IMR-90 (cell line): ENCODE measurements around the gene KRT36. TPM values are rescaled to one million over a fixed set of nuclear protein-coding genes. Genes with fewer than 3 reads are reported as not detected.
A peak's percentile ranks its signal among the peaks of the same experiment; 100 is the strongest.

Source experiments
- ATAC-seq: fragments of 200-7000 bp; cut with Tn5 transposase; 2 replicates; pipeline ENCODE4 v1.9.1; 2020; ENCODE audit warnings: low read depth, mild to moderate bottlenecking, moderate library complexity
- BruUV-seq: library from RNA; stranded (reverse); fragments of 400-500 nt; replicated peaks from 2 replicates; lab custom pipeline; 2021; lab: Mats Ljungman, UMichigan
- CTCF ChIA-PET: fragments of 300-600 bp; formaldehyde crosslinking; extraction: SDS; loops from one replicate; lab custom pipeline; 2021; ENCODE audit warnings: antibody characterized with exemption; lab: Yijun Ruan, JAX
- POLR2A ChIA-PET: fragments of 300-600 bp; sonication (Branson Sonifier 250); formaldehyde crosslinking; loops from one replicate; lab custom pipeline; 2022; ENCODE audit warnings: antibody characterized with exemption; ENCODE audit not compliant: unreplicated experiment; lab: Charles Lee
- DNase-seq: peaks from one replicate; pipeline ENCODE4 v3.0.0; 2013
- H2AFZ ChIP-seq: replicated peaks from 2 replicates; pipeline ENCODE3; 2013; ENCODE audit warnings: low read length, mild to moderate bottlenecking; ENCODE audit not compliant: poor library complexity
- H2AK5ac ChIP-seq: 2 replicates; pipeline ENCODE4 v1.6.1; 2013; ENCODE audit warnings: low read depth, low read length, inconsistent platforms
- H2AK9ac ChIP-seq: replicated peaks from 2 replicates; pipeline ENCODE3; 2013; ENCODE audit warnings: mild to moderate bottlenecking, low read depth, low read length, moderate library complexity; ENCODE audit not compliant: poor library complexity
- H2BK120ac ChIP-seq: 2 replicates; pipeline ENCODE4 v1.6.1; 2013; ENCODE audit warnings: low read depth, low read length, inconsistent platforms
- H2BK15ac ChIP-seq: 3 replicates; pipeline ENCODE4 v1.6.1; 2013; ENCODE audit warnings: low read depth, low read length, inconsistent platforms
- H2BK20ac ChIP-seq: 2 replicates; pipeline ENCODE4 v1.6.1; 2013; ENCODE audit warnings: low read depth, mild to moderate bottlenecking, inconsistent platforms, low read length, moderate library complexity
- H2BK5ac ChIP-seq: 2 replicates; pipeline ENCODE4 v1.6.1; 2013; ENCODE audit warnings: mild to moderate bottlenecking, low read depth, low read length, inconsistent platforms; ENCODE audit not compliant: poor library complexity, severe bottlenecking
- H3K14ac ChIP-seq: replicated peaks from 2 replicates; pipeline ENCODE4 v1.6.1; 2013; ENCODE audit warnings: low read depth, low read length, inconsistent platforms
- H3K18ac ChIP-seq: 2 replicates; pipeline ENCODE4 v1.6.1; 2013; ENCODE audit warnings: low read depth, low read length, control low read depth
- H3K23ac ChIP-seq: 2 replicates; pipeline ENCODE4 v1.6.1; 2013; ENCODE audit warnings: low read depth, low read length, inconsistent platforms
- H3K27ac ChIP-seq: 2 replicates; pipeline ENCODE4 v1.5.1; 2013; ENCODE audit warnings: mild to moderate bottlenecking, control low read depth, low read length; ENCODE audit not compliant: insufficient read depth
- H3K27me3 ChIP-seq: 2 replicates; pipeline ENCODE4 v1.6.1; 2013; ENCODE audit warnings: low read length; ENCODE audit not compliant: control insufficient read depth, insufficient read depth
- H3K36me3 ChIP-seq: 2 replicates; pipeline ENCODE4 v1.6.1; 2013; ENCODE audit warnings: low read length, mixed read lengths; ENCODE audit not compliant: control insufficient read depth, insufficient read depth
- H3K4ac ChIP-seq: 2 replicates; pipeline ENCODE4 v1.6.1; 2013; ENCODE audit warnings: low read depth, low read length, inconsistent platforms
- H3K4me1 ChIP-seq: 2 replicates; pipeline ENCODE4 v1.6.1; 2013; ENCODE audit warnings: low read length, mixed read lengths; ENCODE audit not compliant: control insufficient read depth, insufficient read depth
- H3K4me2 ChIP-seq: 2 replicates; pipeline ENCODE4 v1.6.1; 2013; ENCODE audit warnings: low read depth, mild to moderate bottlenecking, control low read depth, low read length, moderate library complexity
- H3K4me3 ChIP-seq: 2 replicates; pipeline ENCODE4 v1.5.1; 2013; ENCODE audit warnings: low read depth, mild to moderate bottlenecking, control low read depth, low read length, moderate library complexity; ENCODE audit not compliant: insufficient read depth
- H3K56ac ChIP-seq: 2 replicates; pipeline ENCODE4 v1.6.1; 2013; ENCODE audit warnings: low read length, inconsistent platforms; ENCODE audit not compliant: insufficient read depth; ENCODE audit errors: extremely low read depth
- H3K79me1 ChIP-seq, 2 experiments: 2 replicates each; pipeline ENCODE4 v1.6.1; 2013; ENCODE audit warnings: low read length in 2 of 2, inconsistent platforms in 1 of 2, low read depth in 1 of 2
- H3K9ac ChIP-seq: 2 replicates; pipeline ENCODE4 v1.6.1; 2013; ENCODE audit warnings: low read depth, low read length, control low read depth
- H3K9me1 ChIP-seq: 2 replicates; pipeline ENCODE4 v1.6.1; 2013; ENCODE audit warnings: low read length, inconsistent platforms; ENCODE audit not compliant: insufficient read depth
- H3K9me3 ChIP-seq: 2 replicates; pipeline ENCODE4 v1.6.1; 2013; ENCODE audit warnings: low read length; ENCODE audit not compliant: control insufficient read depth, insufficient read depth
- H4K20me1 ChIP-seq: 2 replicates; pipeline ENCODE4 v1.6.1; 2013; ENCODE audit warnings: low read length, inconsistent platforms; ENCODE audit not compliant: insufficient read depth
- H4K5ac ChIP-seq: 2 replicates; pipeline ENCODE4 v1.6.1; 2013; ENCODE audit warnings: mild to moderate bottlenecking, low read depth, low read length, control low read depth
- H4K8ac ChIP-seq, 2 experiments: 2 replicates each; pipeline ENCODE4 v1.6.1; 2013; ENCODE audit warnings: low read depth in 2 of 2, low read length in 2 of 2, control low read depth in 1 of 2, inconsistent platforms in 1 of 2
- H4K91ac ChIP-seq: 2 replicates; pipeline ENCODE4 v1.6.1; 2013; ENCODE audit warnings: low read depth, low read length, inconsistent platforms; ENCODE audit not compliant: insufficient read depth
- BHLHE40 ChIP-seq: fragments of 150-350 bp; IDR thresholded peaks from 2 replicates; pipeline ENCODE4 v1.6.1; 2016; ENCODE audit warnings: mild to moderate bottlenecking, low read depth, low read length
- CEBPB ChIP-seq: IDR thresholded peaks from 2 replicates; pipeline ENCODE4 v1.6.1; 2012; ENCODE audit warnings: low read depth, low read length, improper control_type of control experiment
- CHD1 ChIP-seq: IDR thresholded peaks from 2 replicates; pipeline ENCODE4 v1.6.1; 2012; ENCODE audit warnings: low read depth, low read length, improper control_type of control experiment
- FOS ChIP-seq: fragments of 150-350 bp; IDR thresholded peaks from 2 replicates; pipeline ENCODE4 v1.6.1; 2016; ENCODE audit warnings: low read depth, low read length
- MAFK ChIP-seq: IDR thresholded peaks from 2 replicates; pipeline ENCODE4 v1.6.1; 2012; ENCODE audit warnings: low read depth, low read length, improper control_type of control experiment
- MAZ ChIP-seq: IDR thresholded peaks from 2 replicates; pipeline ENCODE4 v1.6.1; 2012; ENCODE audit warnings: low read depth, mild to moderate bottlenecking, low read length, improper control_type of control experiment, moderate library complexity, borderline replicate concordance
- MXI1 ChIP-seq: IDR thresholded peaks from 2 replicates; pipeline ENCODE4 v1.6.1; 2012; ENCODE audit warnings: low read depth, mild to moderate bottlenecking, low read length, moderate library complexity, borderline replicate concordance
- NFE2L2 ChIP-seq: fragments of 150-350 bp; IDR thresholded peaks from 2 replicates; pipeline ENCODE4 v1.6.1; 2016; ENCODE audit warnings: low read depth, mild to moderate bottlenecking, low read length
- POLR2A ChIP-seq: IDR thresholded peaks from 2 replicates; pipeline ENCODE4 v1.6.1; 2012; ENCODE audit warnings: mild to moderate bottlenecking, low read depth, low read length
- RAD21 ChIP-seq: IDR thresholded peaks from 2 replicates; pipeline ENCODE4 v1.6.1; 2012; ENCODE audit warnings: low read length, improper control_type of control experiment
- RFX5 ChIP-seq: IDR thresholded peaks from 2 replicates; pipeline ENCODE4 v1.8.0; 2012; ENCODE audit warnings: low read depth, mild to moderate bottlenecking, low read length, moderate library complexity
- SMC3 ChIP-seq: fragments of 150-350 bp; IDR thresholded peaks from 2 replicates; pipeline ENCODE4 v1.6.1; 2016; ENCODE audit warnings: low read depth, mild to moderate bottlenecking, antibody characterized with exemption, low read length, moderate library complexity
- WGBS, 2 experiments: methylation state at CpG; one replicate each; pipeline versions ENCODE4 v1.1.5 to v1.1.7; 2013; ENCODE audit warnings: missing lambda C conversion rate in 2 of 2; ENCODE audit not compliant: insufficient read length in 1 of 2; ENCODE audit errors: extremely low coverage in 2 of 2; 5-methylcytosine and 5-hydroxymethylcytosine counted together
- dilution Hi-C: fragments of 300-500 bp; cut with HindIII; formaldehyde crosslinking; loops from one replicate; pipeline ENCODE4 v1.14.3; 2018; ENCODE audit warnings: low sequenced_read_pairs; ENCODE audit not compliant: unreplicated experiment
- in situ Hi-C: fragments of 300-500 bp; cut with MboI; formaldehyde crosslinking; loops from 3 replicates; pipeline ENCODE4 v1.14.3; 2019; ENCODE audit warnings: low sequenced_read_pairs, inconsistent platforms, mixed read lengths
- intact Hi-C: fragments of 100-400 bp; cut with micrococcal nuclease; formaldehyde crosslinking; loops from 2 replicates; pipeline ENCODE4 v1.10.0; 2022
- polyA plus RNA-seq, 3 experiments: library from polyadenylated mRNA; depleted of rRNA; stranded (reverse); fragments of >200 nt; gene quantifications; 2 replicates each; pipeline ENCODE4 v1.2.3, GENCODE V29; 2012; ENCODE audit warnings: low replicate concordance in 1 of 3
- total RNA-seq: library from RNA; depleted of rRNA; stranded (reverse); fragments of >200 nt; gene quantifications from 2 replicates; pipeline ENCODE4 v1.2.3, GENCODE V29; 2012
- TF ChIP-seq, protein P1 (sequence below): fragments of 150-350 bp; IDR thresholded peaks from 2 replicates; pipeline ENCODE4 v1.6.1; 2016; ENCODE audit warnings: low read depth, mild to moderate bottlenecking, low read length, moderate library complexity, borderline replicate concordance
- TF ChIP-seq, protein P2 (sequence below): fragments of 150-350 bp; IDR thresholded peaks from 2 replicates; pipeline ENCODE4 v1.6.1; 2017; ENCODE audit warnings: mild to moderate bottlenecking, antibody characterized with exemption, low read length, low read depth
- TF ChIP-seq, protein P3 (sequence below): conservative IDR thresholded peaks from 2 replicates; pipeline ENCODE4 v1.5.1; 2012; ENCODE audit warnings: mild to moderate bottlenecking, low read depth, low read length, improper control_type of control experiment

The KRT36 gene
- total and polyA plus RNA-seq, 2 of the 4 experiments (the other 2 are of a cell fraction) = not detected

DNA sequence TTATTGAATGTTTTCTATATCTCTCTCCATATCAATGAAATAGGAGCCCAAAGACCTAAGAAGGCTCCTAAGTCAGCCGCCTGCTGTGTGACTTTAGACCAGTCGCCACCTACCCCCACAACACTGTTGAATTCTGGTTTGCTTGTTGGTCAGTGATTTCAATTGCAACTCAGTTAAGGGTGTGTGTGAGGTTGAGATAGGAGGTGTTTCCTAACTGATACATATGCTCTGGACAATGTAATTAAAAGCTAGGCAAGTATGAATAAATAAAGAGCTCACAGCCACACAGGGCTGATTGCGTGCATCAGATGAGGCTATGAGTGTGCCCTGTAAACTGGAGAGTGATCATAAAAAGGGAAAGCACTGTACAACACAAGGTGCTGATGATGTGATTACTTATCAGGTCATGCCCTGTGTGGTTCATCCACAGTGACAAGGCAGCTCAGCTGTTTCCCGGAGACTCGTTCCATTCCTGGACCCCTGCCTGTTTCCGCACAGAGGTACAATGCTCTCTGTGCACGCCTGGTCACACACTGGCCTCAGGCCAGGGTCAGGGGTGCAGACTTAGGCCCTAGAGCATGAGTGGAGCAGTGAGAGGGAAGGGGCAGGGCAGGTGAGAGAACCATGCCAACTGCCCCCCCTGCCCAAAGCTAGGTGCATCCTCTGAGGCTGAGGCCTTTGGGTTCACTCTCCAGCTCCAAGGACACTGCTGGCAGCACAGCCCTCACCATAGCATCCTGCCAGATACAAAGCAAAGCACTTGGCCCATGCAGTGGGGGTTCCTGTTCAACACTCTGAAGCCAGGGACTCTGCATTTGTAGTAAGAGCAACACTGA lies 5.5 kb downstream of the KRT36 start:
- Histone ChIP-seq H3K4me2 (no peak overlapping the region), H3K4me1 (no peaks in the 10 kb centered on the region), H3K27ac (no peak overlapping the region), H4K5ac (no peak overlapping the region), H3K27me3 (peaks cover 9% of the 10 kb centered on the region; the same call in 1 of the 2 replicates), H2BK120ac (no peak overlapping the region), H2AK5ac (no peak overlapping the region), H4K91ac (no peak overlapping the region), H2BK5ac (no peak overlapping the region), H2AFZ (no peak overlapping the region), H3K23ac (no peak overlapping the region), H4K20me1 (no peaks in the 10 kb centered on the region), H3K18ac (no peak overlapping the region), H3K4ac (no peak overlapping the region), H3K79me1 (no peaks in the 10 kb centered on the region), H3K36me3 (no peaks in the 10 kb centered on the region), H3K4me3 (no peak overlapping the region), H3K56ac (no peak overlapping the region), H3K9ac (no peak overlapping the region), H4K8ac (no peak overlapping the region), H3K9me1 (no peaks in the 10 kb centered on the region), H2BK20ac (no peak overlapping the region), H3K9me3 (no peaks in the 10 kb centered on the region), H2BK15ac (no peak overlapping the region), H2AK9ac (peak overlapping the region; percentile 38), H3K14ac (no peak overlapping the region; the same call in 1 of the 2 replicates)
- ChIA-PET CTCF (no interaction called here), POLR2A (no interaction called here)
- peak; percentile 37 for DNase-seq
- dilution Hi-C loops = no loop called here
- BruUV-seq = no TSS peak
- ATAC-seq = peak; percentile 27; the same call in 1 of the 2 replicates
- in situ Hi-C loops = no loop called here
- TF ChIP-seq RAD21 (no peak), BHLHE40 (no peak), RFX5 (no peak), MAFK (no peak), SMC3 (no peak), MAZ (no peak), POLR2A (no peak), FOS (no peak), MXI1 (no peak), CEBPB (no peak), CHD1 (no peak), NFE2L2 (no peak)
- TF ChIP-seq, protein P1, sequence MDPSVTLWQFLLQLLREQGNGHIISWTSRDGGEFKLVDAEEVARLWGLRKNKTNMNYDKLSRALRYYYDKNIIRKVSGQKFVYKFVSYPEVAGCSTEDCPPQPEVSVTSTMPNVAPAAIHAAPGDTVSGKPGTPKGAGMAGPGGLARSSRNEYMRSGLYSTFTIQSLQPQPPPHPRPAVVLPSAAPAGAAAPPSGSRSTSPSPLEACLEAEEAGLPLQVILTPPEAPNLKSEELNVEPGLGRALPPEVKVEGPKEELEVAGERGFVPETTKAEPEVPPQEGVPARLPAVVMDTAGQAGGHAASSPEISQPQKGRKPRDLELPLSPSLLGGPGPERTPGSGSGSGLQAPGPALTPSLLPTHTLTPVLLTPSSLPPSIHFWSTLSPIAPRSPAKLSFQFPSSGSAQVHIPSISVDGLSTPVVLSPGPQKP = no peak
- TF ChIP-seq, protein P2, sequence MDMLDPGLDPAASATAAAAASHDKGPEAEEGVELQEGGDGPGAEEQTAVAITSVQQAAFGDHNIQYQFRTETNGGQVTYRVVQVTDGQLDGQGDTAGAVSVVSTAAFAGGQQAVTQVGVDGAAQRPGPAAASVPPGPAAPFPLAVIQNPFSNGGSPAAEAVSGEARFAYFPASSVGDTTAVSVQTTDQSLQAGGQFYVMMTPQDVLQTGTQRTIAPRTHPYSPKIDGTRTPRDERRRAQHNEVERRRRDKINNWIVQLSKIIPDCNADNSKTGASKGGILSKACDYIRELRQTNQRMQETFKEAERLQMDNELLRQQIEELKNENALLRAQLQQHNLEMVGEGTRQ = no peak
- TF ChIP-seq, protein P3, sequence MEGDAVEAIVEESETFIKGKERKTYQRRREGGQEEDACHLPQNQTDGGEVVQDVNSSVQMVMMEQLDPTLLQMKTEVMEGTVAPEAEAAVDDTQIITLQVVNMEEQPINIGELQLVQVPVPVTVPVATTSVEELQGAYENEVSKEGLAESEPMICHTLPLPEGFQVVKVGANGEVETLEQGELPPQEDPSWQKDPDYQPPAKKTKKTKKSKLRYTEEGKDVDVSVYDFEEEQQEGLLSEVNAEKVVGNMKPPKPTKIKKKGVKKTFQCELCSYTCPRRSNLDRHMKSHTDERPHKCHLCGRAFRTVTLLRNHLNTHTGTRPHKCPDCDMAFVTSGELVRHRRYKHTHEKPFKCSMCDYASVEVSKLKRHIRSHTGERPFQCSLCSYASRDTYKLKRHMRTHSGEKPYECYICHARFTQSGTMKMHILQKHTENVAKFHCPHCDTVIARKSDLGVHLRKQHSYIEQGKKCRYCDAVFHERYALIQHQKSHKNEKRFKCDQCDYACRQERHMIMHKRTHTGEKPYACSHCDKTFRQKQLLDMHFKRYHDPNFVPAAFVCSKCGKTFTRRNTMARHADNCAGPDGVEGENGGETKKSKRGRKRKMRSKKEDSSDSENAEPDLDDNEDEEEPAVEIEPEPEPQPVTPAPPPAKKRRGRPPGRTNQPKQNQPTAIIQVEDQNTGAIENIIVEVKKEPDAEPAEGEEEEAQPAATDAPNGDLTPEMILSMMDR = no peak
- intact Hi-C loops = no loop called here
- no CpG with 5 or more reads among the region's 7 CpGs for WGBS, 2 experiments
